GM21423 (cell line): ENCODE data around the gene IL1RAPL1.
A peak's percentile ranks its signal among the peaks of the same experiment; 100 is the strongest.

Source experiments
- ATAC-seq: cut with Tn5 transposase; IDR thresholded peaks from one replicate; pipeline ENCODE4 v1.9.1; 2021; ENCODE audit warnings: mild to moderate bottlenecking, moderate library complexity; ENCODE audit not compliant: unreplicated experiment

The IL1RAPL1 gene

GRCh38 chrX:29490606-29491005, 903.4 kb downstream of the IL1RAPL1 start:
- ATAC-seq, result no peak

- ATAC-seq, result no peak
These were observed 904.4 kb downstream of the IL1RAPL1 start for GRCh38 chrX:29491659-29492058.

DNA sequence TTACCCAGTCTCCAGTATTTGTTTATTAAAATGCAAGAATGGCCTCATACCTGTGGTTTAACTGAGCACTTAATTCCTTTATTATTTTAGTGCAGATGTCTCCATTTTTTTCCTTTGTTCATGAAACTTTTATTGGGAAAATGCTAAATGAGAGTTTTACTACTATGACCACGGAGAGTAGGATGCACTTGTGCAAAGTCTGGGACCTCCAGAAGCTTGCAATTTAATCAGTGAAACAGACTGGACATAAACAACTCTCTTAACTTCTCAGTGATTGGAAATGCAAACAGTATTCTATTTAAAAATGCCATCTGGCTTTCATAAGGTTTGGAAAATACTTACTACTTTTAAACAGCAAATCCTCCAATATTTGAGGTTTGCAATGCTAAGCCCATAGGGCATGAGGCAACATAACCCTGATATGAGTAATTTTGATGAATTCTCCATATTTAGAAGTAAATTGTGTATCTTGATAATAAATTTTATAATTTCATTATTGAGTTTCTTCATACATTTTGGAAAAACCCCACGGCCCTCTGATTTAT, 909.5 kb downstream of the IL1RAPL1 start:
- no peak for ATAC-seq

DNA sequence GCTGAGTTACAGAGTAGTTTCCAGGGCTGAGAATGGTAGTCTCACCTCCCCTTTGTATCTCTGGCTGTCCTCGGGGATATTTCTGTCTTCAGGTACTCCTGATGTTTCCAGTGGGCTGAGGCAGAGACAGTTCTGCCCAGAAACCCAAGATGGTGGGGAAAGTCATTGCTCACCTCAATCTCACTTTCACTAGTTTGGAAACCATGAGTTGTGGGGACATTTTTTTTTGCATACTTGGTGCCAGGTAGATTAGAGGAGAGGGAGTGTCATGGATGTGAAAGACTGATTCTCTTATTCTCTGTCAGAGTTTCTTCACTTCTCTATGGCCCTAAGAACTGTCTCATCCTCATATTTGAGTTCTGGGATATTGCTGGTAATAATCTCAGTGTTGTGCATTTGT, 919.5 kb downstream of the IL1RAPL1 start:
- ATAC-seq, result no peak

DNA sequence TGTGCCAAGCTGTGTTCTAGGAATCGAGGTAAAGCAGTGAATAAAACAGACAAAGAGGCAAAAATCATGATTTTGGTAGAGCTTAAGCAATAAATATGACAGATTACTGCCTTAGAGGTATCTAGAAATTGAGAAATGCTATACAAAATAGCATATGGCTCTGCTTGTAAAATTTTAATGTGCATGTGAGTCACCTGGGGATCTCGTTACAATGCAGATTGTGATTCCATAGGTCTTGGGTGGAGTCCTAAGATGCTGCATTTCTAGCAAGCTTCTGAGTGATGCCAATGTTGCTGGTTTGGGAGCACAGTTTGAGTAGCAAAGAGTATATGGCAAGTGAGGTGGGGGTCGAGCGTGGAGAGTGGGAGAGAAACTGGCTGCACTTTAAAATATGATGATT, 930.9 kb downstream of the IL1RAPL1 start:
- no peak for ATAC-seq

DNA sequence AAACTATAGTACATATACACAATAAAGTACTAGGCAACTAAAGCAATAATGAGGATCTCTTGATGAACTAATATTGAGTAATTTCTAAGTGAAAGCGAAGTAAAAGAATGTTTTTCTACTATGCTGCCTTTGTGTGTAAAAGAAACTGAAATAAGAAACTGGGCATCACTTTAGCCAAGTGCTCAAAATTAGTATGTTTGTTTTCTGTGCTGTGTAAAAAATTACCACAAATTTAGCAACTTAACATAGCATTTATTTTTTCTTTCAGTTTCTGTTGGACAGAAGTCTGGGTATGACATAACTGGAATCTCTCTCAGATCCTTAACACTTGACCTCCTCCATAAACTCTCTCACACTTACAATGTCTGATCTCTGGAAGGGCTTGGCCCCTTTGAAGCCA, 941.0 kb downstream of the IL1RAPL1 start:
- peak; percentile 74 for ATAC-seq

DNA sequence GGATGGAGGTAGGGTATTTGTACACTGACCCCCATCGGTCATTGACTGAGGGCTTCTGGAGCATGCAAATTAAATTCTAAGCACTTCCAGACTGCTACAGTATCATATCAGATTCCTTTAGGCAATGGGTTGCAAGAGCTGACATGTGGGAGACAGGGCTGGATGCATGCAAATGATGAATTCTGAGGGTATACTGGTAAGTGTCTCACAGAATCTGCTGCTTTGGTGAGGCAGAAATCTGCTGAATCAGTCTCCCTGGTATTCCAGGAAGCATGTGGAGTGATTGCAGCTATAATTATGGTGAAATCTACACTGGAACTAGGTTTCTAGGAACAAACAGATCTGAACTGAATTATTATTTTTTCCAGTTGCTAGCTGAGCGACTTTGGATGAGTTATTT, 943.3 kb downstream of the IL1RAPL1 start:
- ATAC-seq, result no peak

DNA sequence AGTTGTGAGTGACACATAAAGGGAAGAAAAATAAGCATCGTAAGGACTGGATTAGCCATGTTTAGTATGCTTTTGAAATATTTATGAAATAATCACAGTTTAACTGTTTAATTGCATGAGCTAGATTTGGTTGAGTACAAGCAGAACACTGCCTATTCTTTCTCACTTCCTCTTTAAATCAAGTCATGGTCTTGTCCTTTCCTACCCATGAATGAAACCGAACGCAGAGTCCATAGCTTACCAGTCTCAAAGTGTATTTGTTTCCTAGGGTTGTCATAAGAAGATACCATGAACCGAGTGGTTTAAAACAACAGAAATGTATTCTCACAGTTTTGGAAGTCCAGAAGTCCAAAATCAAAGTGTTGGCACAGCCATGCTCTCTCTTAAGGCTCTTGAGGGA, 944.1 kb downstream of the IL1RAPL1 start:
- ATAC-seq, result peak; percentile 71

- no peak for ATAC-seq
These were observed 948.2 kb downstream of the IL1RAPL1 start for GRCh38 chrX:29535212-29536162.

DNA sequence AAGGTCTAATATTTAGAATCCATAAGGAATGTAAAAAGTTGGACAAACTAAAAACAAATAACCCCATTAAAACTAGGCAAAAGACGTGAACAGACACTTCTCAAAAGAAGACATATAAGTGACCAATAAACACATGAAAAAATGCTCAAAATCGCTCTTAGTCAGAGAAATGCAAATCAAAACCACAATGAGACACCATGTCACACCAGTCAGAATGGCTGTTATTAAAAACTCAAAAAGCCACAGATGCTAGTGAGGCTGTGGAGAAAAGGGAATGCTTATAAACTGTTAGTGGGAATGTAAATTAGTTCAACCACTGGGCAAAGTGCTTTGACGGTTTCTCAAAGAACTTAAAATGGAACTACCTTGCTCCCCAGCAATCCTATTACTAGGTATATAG, 953.8 kb downstream of the IL1RAPL1 start:
- no peak for ATAC-seq

- no peak for ATAC-seq
These were observed 954.9 kb downstream of the IL1RAPL1 start for GRCh38 chrX:29542152-29542551.

DNA sequence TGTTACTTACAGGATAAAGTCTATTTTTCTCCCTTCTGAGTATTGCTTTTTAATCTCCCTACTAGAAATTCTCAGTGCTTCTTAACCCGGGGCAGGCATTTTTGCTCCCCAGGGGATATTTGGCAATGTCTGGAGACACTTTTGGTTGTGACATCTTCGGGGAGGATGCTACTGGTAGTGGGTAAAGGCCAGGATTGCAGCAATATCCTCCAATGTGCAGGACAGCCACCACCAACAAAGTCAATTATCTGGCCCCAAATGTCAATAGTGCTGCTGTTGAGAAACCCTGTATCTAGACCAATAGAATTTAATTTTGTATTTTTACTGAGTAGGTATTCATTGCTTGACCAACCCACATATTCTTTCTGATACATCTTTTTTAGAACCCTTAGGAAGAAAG, 958.6 kb downstream of the IL1RAPL1 start:
- no peak for ATAC-seq

DNA sequence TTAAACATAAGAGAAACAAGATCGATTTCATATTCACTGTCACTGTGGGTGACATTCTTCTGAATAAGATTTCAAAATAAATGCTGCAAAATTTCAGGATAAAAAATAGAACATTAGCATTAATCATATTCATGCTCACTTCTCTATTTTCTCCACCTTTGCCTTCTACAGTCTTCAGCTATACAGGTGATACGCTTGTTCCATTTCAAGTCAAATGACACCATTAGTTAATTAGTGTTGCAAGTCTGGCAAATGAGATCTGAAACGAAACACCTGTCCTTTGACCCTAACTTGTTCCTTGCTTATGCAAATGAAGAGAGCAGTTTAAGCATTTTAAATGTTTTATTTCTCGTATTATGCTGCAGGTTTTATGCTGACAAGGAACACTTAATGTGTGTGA, 960.6 kb downstream of the IL1RAPL1 start:
- ATAC-seq, result no peak

DNA sequence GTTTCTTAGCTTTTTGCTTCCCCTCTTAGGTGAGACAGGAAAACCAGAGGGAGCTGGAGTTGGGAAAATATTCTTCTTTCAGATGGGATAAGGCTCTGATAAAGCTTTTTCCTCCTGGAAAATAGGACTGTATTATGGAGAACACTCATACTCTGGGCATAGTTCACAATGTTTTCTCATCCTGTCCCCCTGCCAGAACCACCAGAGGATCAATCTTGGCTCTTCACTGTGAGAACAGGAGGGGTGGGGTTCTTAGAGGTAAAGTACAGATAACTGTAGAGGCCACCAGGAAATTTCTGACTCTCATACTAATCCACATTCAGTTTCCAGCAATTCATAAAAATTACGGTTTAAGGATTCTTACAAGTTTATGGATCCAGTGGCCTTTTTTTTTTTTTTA, 966.3 kb downstream of the IL1RAPL1 start:
- ATAC-seq, result no peak

GRCh38 chrX:29555465-29556091, 968.3 kb downstream of the IL1RAPL1 start:
- peak; percentile 98 for ATAC-seq

GRCh38 chrX:29560065-29560464, 972.8 kb downstream of the IL1RAPL1 start:
- ATAC-seq, result no peak

DNA sequence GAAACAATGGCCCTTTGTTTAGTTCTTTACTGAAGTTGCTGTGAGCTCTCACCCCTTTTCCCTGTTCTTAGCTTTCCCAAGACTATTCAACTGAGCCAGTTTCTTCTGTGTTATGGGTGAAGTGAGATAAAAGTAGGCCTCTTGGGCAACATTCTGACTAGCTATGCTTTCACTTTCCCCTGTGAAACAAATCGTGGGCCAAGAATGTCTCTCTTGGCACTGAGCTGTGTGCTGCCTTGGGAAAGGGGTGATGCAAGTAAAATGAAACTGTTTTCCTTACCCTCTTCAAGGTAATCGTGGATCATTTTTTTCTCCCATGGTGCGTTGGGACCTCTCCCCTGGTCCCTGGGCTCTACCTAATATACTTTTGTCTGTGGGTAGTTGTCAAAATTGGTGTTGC, 974.2 kb downstream of the IL1RAPL1 start:
- ATAC-seq, result no peak

DNA sequence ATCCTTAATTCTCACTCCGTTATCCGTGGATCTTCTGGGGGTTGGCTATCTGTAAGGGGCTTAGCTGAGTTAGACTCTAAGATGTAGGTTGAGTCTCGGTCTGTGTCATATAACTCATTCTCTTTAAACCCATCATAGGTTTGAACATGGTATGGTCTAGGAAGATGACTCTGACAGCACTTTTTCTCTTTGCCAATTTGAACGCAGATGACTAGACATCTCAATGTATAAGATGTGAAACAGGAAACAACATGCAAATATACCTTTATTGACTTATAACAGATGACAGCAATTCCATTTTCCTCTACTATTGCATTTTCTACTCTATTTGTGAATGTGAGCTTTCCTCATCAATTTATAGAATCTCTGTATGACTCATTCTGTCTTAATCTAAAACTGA, 993.3 kb downstream of the IL1RAPL1 start:
- ATAC-seq, result no peak

GRCh38 chrX:29581223-29581622, 994.0 kb downstream of the IL1RAPL1 start:
- ATAC-seq, result no peak

- peak; percentile 82 for ATAC-seq
These were observed 999.9 kb downstream of the IL1RAPL1 start for GRCh38 chrX:29587107-29587506.

GRCh38 chrX:29590921-29591320, 1003.7 kb downstream of the IL1RAPL1 start:
- ATAC-seq, result no peak

GRCh38 chrX:29604381-29604780, 1017.1 kb downstream of the IL1RAPL1 start:
- ATAC-seq, result no peak
